NB4 (cell line): ENCODE results near the gene ITGB3BP.

Source experiments
- CTCF ChIP-seq: IDR thresholded peaks from one replicate; pipeline ENCODE4 v1.5.1; 2012; ENCODE audit warnings: low read depth, low read length
- POLR2A ChIP-seq: IDR thresholded peaks from 2 replicates; pipeline ENCODE4 v1.6.1; 2011; ENCODE audit warnings: mild to moderate bottlenecking; ENCODE audit not compliant: insufficient read length; ENCODE audit errors: extremely low read depth
- TF ChIP-seq, protein P1 (sequence below): IDR thresholded peaks from 2 replicates; pipeline ENCODE4 v1.6.1; 2011; ENCODE audit warnings: low read depth, low read length

- TF ChIP-seq CTCF (no peak), POLR2A (no peak)
- TF ChIP-seq, protein P1, sequence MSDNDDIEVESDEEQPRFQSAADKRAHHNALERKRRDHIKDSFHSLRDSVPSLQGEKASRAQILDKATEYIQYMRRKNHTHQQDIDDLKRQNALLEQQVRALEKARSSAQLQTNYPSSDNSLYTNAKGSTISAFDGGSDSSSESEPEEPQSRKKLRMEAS: no peak
Observed at GRCh38 chr1:63403386-63403785, 119.6 kb downstream of the ITGB3BP start.
